ENCODE results near the gene ADCY1.

DNA sequence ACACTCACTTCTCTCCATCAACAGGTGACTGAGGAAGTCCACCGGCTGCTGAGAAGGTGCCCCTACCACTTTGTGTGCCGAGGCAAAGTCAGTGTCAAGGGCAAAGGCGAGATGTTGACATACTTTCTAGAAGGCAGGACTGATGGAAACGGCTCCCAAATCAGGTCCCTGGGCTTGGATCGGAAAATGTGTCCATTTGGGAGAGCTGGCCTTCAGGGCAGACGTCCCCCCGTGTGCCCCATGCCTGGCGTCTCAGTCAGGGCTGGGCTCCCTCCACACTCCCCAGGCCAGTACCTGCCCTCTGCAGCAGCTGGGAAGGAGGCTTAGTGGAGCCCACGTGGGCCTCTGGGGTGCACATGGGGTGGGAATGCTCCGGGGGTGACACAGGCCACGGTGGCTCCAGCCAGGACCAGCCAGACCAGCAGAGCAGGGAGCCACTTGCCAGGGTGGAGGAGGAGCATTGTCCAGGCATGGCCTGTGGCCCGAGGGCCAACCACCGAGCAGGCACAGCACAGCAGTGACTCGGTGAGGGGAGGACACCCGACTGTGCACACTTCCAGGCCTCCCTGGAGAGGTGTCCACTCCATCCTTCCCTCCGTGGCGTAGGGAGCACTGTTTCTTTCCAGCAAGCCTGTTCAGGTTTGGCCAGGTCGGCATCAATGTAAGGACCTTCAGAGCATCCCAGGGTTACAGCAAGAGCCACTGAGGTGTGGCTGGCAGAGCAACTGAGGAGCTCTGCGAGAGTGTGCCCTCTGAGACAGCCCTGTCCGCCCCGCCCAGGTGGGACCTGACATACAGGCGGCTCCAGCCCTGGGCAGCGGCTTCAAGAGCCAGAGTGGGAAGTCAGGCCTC lies 139.7 kb downstream of the ADCY1 start:
- TF ChIP-seq, protein P1, sequence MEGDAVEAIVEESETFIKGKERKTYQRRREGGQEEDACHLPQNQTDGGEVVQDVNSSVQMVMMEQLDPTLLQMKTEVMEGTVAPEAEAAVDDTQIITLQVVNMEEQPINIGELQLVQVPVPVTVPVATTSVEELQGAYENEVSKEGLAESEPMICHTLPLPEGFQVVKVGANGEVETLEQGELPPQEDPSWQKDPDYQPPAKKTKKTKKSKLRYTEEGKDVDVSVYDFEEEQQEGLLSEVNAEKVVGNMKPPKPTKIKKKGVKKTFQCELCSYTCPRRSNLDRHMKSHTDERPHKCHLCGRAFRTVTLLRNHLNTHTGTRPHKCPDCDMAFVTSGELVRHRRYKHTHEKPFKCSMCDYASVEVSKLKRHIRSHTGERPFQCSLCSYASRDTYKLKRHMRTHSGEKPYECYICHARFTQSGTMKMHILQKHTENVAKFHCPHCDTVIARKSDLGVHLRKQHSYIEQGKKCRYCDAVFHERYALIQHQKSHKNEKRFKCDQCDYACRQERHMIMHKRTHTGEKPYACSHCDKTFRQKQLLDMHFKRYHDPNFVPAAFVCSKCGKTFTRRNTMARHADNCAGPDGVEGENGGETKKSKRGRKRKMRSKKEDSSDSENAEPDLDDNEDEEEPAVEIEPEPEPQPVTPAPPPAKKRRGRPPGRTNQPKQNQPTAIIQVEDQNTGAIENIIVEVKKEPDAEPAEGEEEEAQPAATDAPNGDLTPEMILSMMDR (IDR thresholded peaks at IDR 0.05; ENCODE audit: low read depth, low read length) = no peak
- no peak for TF ChIP-seq EZH2phosphoT487 (IDR thresholded peaks at IDR 0.05; ENCODE audit: low read depth)

Measured in OCI-LY3 (cell line).